HepG2 (cell line): ENCODE results near the gene C1QTNF1. TPM values are rescaled to one million over a fixed set of nuclear protein-coding genes. Genes with fewer than 3 reads are reported as not detected.
A peak's percentile ranks its signal among the peaks of the same experiment; 100 is the strongest.

Experiments used
- ELF4 ChIP-seq: sonication (generic); formaldehyde crosslinking; IDR thresholded peaks from 2 replicates; pipeline ENCODE4 v1.5.0; 2020; ENCODE audit warnings: missing genetic modification reagents, mild to moderate bottlenecking, moderate library complexity, borderline replicate concordance
- HOXA7 ChIP-seq: sonication (generic); formaldehyde crosslinking; IDR thresholded peaks from 2 replicates; pipeline ENCODE4 v1.8.1; 2022; ENCODE audit warnings: mild to moderate bottlenecking, missing genetic modification reagents, moderate library complexity
- PAF1 ChIP-seq: IDR thresholded peaks from 2 replicates; pipeline ENCODE4 v1.6.1; 2016; ENCODE audit warnings: missing genetic modification reagents, missing compliant biosample characterization
- POGZ ChIP-seq: sonication (generic); formaldehyde crosslinking; IDR thresholded peaks from 2 replicates; pipeline ENCODE4 v1.4.0; 2020; ENCODE audit warnings: mild to moderate bottlenecking, missing genetic modification reagents
- RFX5 ChIP-seq: IDR thresholded peaks from 2 replicates; pipeline ENCODE4 v1.6.1; 2011; ENCODE audit warnings: low read depth, low read length, improper control_type of control experiment
- SMARCE1 ChIP-seq: fragments of 450-650 bp; IDR thresholded peaks from 2 replicates; pipeline ENCODE4 v1.6.1; 2017; ENCODE audit warnings: borderline replicate concordance
- SOX13 ChIP-seq, 3 experiments: fragments of 450-650 bp in 1 of 3; sonication (generic) in 1 of 3; formaldehyde crosslinking in 1 of 3; IDR thresholded peaks in 2 of 3; conservative IDR thresholded peaks in 1 of 3; 2 replicates each; pipeline versions ENCODE4 v1.5.0 to v1.6.1; 2016 to 2020; ENCODE audit warnings: antibody characterized with exemption in 1 of 3, mild to moderate bottlenecking in 1 of 3, missing compliant biosample characterization in 1 of 3, missing genetic modification reagents in 1 of 3, moderate library complexity in 1 of 3
- ZBTB42 ChIP-seq: sonication (generic); formaldehyde crosslinking; IDR thresholded peaks from 2 replicates; pipeline ENCODE4 v1.5.0; 2020; ENCODE audit warnings: mild to moderate bottlenecking, missing genetic modification reagents
- ZFP1 ChIP-seq: IDR thresholded peaks from 2 replicates; pipeline ENCODE4 v1.6.1; 2016
- ZNF629 ChIP-seq: sonication (generic); formaldehyde crosslinking; conservative IDR thresholded peaks from 2 replicates; pipeline ENCODE4 v1.5.0; 2020; ENCODE audit warnings: missing genetic modification reagents
- ZNF709 ChIP-seq: sonication (generic); formaldehyde crosslinking; IDR thresholded peaks from 2 replicates; pipeline ENCODE4 v1.5.0; 2020; ENCODE audit warnings: mild to moderate bottlenecking, missing genetic modification reagents
- polyA plus RNA-seq, 8 experiments: library from polyadenylated mRNA; depleted of rRNA in 3 of 8; stranded (reverse) in 7 of 8; unstranded in 1 of 8; fragments of >200 nt; fragmentation: Illumina TruSeq in 4 of 8; extraction: Trizol in 4 of 8; gene quantifications; 2 replicates each; pipeline versions ENCODE4 v1.2.1 to v1.2.3, GENCODE V29; 2011 to 2016; ENCODE audit warnings: low read depth in 4 of 8, missing spikeins in 1 of 8, mixed read lengths in 1 of 8; ENCODE audit not compliant: insufficient read depth in 1 of 8
- total RNA-seq, 5 experiments: library from RNA; depleted of rRNA; stranded (reverse); fragments of >200 nt; fragmentation: Illumina TruSeq; extraction: Trizol; gene quantifications; 2 replicates each; pipeline ENCODE4 v1.2.3, GENCODE V29; 2016; ENCODE audit warnings: low read depth in 1 of 5
- TF ChIP-seq, protein P1 (sequence below): sonication (generic); formaldehyde crosslinking; IDR thresholded peaks from 2 replicates; pipeline ENCODE4 v1.5.0; 2020; ENCODE audit warnings: missing genetic modification reagents
- TF ChIP-seq, protein P2 (sequence below): sonication (generic); formaldehyde crosslinking; IDR thresholded peaks from 2 replicates; pipeline ENCODE4 v1.5.0; 2020; ENCODE audit warnings: mild to moderate bottlenecking, missing genetic modification reagents, borderline replicate concordance

The C1QTNF1 gene
- total and polyA plus RNA-seq, 2 of the 13 experiments (the other 11 are each of a cell fraction or from before 2014, with no cell fraction given): 0.18 to 0.86 TPM

DNA sequence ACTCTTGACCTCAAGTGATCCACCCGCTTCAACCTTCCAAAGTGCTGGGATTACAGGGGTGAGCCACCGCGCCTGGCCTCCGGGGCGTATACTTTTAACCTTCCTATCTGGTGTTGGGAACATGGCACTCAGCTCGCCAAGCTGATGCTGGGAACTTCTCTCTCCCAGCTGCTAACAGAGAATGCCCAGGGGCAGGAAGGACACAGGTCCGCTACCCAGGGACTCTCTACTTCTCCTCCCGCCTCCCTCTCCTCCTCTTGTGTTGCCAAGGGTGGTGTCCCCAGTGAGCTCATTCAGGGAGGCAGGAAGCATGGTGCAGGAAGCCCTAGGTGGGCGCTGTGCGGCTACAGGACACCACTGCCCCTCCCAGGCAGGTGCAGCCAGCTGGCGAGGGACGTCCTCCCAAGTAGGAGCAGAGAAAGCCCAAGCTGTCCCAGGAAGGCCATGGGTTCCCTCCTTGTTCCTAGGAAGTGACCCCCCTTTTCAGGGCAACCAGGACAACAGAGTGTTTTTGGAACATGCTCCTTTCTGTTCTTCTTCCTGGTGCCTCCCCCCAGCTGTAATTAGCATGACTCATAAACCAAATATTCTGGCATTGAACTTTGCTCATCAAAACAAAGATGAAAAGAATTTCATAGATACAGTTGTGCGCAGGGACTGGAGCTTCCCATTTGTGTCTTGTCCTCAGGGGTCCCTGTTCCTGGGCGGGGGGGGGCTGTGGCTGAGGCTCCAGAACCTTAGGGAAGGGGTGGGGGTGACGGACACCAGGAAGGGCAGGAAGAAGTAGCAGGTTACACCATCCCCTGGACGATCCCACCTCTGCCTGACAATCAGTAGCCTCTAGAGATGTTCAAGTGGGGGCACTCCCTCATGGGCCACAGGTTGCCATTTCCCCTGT is 2.7 kb downstream of the C1QTNF1 start (continued):
- TF ChIP-seq SOX13 (IDR thresholded peaks at IDR 0.05) (peak; percentile 58; the same call in 1 of the 2 replicates), SOX13 (CRISPR knock-in tag; conservative IDR thresholded peaks at IDR 0.05 in 1 of 2, IDR thresholded peaks at IDR 0.05 in 1 of 2) (peak; percentile 78 to 88; a peak in 2 of 4 replicates), HOXA7 (no peak), RFX5 (0 out of 2 replicates have a peak, but pooled peaks have one; percentile 17), ZNF629 (CRISPR knock-in tag) (no peak; the same call in 1 of the 2 replicates), ZFP1 (no peak), PAF1 (CRISPR knock-in tag) (no peak), ZNF709 (CRISPR knock-in tag) (peak; percentile 82; the same call in 1 of the 2 replicates), ZBTB42 (CRISPR knock-in tag) (peak; percentile 50; the same call in 1 of the 2 replicates), POGZ (peak; percentile 55; the same call in 1 of the 2 replicates), SMARCE1 (0 out of 2 replicates have a peak, but pooled peaks have one; percentile 31), ELF4 (peak; percentile 80; the same call in 1 of the 2 replicates)
- TF ChIP-seq, protein P1, sequence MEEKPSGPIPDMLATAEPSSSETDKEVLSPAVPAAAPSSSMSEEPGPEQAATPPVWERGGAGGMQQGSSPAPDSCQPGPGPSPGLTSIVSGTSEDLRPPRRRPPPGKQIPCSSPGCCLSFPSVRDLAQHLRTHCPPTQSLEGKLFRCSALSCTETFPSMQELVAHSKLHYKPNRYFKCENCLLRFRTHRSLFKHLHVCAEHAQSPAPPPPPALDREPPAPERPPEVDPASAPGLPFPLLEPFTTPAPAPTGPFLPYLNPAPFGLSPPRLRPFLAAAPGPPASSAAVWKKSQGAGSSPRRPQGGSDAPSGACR (CRISPR knock-in tag): peak; percentile 91
- TF ChIP-seq, protein P2, sequence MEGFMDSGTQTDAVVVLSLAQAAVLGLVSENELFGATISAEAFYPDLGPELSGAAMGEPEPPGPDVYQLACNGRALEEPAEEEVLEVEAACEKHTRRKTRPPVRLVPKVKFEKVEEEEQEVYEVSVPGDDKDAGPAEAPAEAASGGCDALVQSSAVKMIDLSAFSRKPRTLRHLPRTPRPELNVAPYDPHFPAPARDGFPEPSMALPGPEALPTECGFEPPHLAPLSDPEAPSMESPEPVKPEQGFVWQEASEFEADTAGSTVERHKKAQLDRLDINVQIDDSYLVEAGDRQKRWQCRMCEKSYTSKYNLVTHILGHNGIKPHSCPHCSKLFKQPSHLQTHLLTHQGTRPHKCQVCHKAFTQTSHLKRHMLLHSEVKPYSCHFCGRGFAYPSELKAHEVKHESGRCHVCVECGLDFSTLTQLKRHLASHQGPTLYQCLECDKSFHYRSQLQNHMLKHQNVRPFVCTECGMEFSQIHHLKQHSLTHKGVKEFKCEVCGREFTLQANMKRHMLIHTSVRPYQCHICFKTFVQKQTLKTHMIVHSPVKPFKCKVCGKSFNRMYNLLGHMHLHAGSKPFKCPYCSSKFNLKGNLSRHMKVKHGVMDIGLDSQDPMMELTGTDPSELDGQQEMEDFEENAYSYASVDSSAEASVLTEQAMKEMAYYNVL (CRISPR knock-in tag): no peak; the same call in 1 of the 2 replicates
